ENCODE data around the gene ARHGEF12. TPM values are rescaled to one million over a fixed set of nuclear protein-coding genes. Genes with fewer than 3 reads are reported as not detected.

ARHGEF12 gene
- 10 to 100 TPM; 13.7 to 13.8 TPM for total RNA-seq

GRCh38 chr11:120335908-120336640, at the start of gene ARHGEF12:
Gene ARHGEF12, plus strand, starts transcription at chr11:120336413. Its CDS starts 831 bp downstream, at chr11:120337244.
- Mint-ChIP-seq H3K4me3 (peak within 1 kb of the TSS; percentile 92), H3K27me3 (peaks cover 62% of the 10 kb centered on the region), H3K36me3 (peaks cover 3% of the 10 kb centered on the region), H3K27ac (no peak within 1 kb of the TSS), H3K9me3 (no peaks in the 10 kb centered on the region), H3K4me1 (peaks cover 26% of the 10 kb centered on the region)
- DNase-seq: peak; percentile 84

DNA sequence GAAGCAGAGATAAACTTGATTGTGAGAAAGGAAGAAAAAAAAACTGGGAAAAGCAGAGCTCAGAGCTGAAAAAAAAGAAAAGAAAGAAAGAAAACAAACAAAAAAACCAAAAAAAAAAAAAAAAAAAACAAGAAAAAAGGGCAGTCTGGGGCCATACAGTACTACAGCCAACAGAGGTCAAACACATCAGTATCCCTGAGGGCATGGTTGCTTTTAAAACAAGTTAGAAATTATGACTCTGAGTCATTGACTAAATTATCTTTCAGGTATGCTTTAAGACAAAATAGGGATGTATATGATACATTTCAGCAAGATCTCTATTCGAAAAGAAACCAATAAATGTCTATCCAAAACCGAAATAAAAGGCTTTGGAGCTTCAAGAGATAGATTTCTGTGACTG, 48.2 kb upstream of the ARHGEF12 start:
- H3K4me1 Mint-ChIP-seq: no peaks in the 10 kb centered on the region
- no peak for DNase-seq
- H3K27me3 Mint-ChIP-seq: peaks cover 29% of the 10 kb centered on the region
- no peaks in the 10 kb centered on the region for H3K9me3 Mint-ChIP-seq
- H3K4me3 Mint-ChIP-seq: no peak overlapping the region
- H3K27ac Mint-ChIP-seq: no peak overlapping the region
- H3K36me3 Mint-ChIP-seq: no peaks in the 10 kb centered on the region

DNA sequence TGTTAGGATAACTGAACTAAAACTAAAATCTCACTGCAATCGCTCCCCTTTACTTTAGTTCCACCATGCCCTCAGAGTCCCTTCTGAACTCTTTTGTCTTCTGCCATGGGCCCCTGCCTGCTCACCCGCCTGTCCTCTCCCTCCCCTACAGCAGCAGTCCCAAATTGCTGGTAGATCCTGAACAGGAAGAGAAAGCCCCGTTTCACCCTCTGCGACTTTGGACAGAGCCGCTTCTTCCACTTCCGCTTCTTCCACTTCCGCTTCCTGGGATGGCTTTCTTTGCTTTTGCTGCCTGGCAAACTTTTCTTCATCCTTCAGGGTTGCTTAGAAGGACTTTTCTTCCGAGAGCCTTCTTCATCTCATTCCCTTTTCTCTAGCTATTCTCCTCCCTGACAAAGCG, 46.8 kb upstream of the ARHGEF12 start:
- H3K27me3 Mint-ChIP-seq: peaks cover 35% of the 10 kb centered on the region

DNA sequence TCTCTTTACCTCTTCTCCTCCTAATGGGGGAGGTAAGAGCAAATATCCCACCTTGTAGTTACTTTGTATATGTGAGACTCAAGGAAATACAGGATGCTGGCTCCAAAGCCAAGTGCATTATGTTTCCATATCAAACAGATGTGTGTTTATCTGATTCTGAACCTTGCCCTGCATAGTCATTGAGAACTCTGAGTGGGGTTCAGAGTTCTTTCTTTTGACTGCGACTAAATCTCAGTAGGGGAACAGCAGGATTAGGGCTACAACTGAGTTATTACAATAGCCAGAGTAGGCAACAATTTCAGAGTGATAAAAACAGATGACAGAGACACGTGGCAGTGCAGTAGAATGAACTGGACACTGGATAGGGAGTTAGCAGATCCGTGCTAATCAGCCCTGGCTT, 45.3 kb upstream of the ARHGEF12 start:
- DNase-seq: no peak
- peaks cover 47% of the 10 kb centered on the region for H3K27me3 Mint-ChIP-seq
- no peak overlapping the region for H3K4me3 Mint-ChIP-seq
- no peaks in the 10 kb centered on the region for H3K4me1 Mint-ChIP-seq
- no peaks in the 10 kb centered on the region for H3K36me3 Mint-ChIP-seq
- H3K27ac Mint-ChIP-seq: no peak overlapping the region
- no peaks in the 10 kb centered on the region for H3K9me3 Mint-ChIP-seq

More for the DNA sequence above, 46.8 kb upstream of the ARHGEF12 start:
- H3K27ac Mint-ChIP-seq: no peak overlapping the region
- H3K4me3 Mint-ChIP-seq: no peak overlapping the region
- H3K9me3 Mint-ChIP-seq: no peaks in the 10 kb centered on the region
- no peaks in the 10 kb centered on the region for H3K36me3 Mint-ChIP-seq
- H3K4me1 Mint-ChIP-seq: no peaks in the 10 kb centered on the region
- DNase-seq: no peak

DNA sequence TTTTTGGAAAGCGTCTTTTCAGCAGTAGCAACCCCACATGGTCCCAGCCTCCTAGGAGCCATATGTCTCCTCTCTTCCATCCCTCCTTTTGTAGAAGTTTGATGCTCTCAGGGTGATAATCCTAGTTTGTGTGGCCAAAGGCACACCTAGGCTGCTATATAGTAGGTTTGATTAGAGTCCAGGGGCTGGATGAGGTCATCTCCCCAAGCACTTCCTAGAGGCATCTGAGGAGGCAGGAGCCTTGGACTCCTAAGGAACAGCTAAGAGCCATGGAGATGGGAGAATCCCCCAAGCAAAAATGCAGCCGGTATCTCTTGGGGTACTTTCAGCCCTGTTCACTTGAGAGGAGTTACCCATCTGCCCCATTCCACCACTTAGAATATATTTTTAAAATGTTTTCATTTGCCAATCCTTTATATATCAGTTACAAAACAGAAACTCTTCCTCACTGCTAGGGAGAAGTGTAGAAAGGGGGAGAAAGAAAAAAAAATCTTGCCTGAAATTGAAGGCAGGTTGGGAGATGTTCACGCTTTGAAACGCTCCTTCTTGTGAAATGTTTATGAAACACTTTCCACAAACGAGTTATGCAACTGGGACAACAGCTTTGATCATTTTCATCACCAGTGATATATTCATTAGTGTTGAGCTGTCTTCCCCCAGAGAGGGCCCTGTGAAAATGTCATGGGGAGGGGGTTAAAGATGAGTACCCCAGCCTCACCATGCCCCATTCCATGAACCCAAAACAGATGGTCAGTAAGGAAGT, 43.0 kb upstream of the ARHGEF12 start:
- Mint-ChIP-seq H3K9me3 (no peaks in the 10 kb centered on the region), H3K4me3 (no peak overlapping the region)

DNA sequence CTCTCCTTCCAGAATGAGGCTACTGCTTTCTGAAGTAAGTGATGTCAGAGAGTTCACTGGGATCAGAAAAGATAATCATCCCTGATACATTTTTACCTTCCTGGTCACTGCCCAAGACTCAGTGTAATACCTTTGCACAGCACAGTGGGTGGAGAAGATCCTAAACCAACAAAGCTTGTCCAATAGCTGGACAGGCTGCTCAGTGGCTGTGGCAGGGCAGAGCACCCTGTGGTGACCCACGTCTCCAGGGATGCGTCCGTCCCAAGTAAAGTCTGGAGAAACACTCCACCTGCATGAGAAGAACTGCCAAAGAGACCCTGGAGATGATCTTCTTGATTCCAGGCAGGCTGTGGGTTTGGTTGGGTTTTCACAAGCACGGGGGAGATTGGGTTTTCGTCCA, 42.1 kb upstream of the ARHGEF12 start:
- H3K27me3 Mint-ChIP-seq: peaks cover 57% of the 10 kb centered on the region
- no peak for DNase-seq

More for the DNA sequence above, 43.0 kb upstream of the ARHGEF12 start:
- DNase-seq: no peak
- Mint-ChIP-seq H3K4me1 (no peaks in the 10 kb centered on the region), H3K36me3 (no peaks in the 10 kb centered on the region), H3K27me3 (peaks cover 56% of the 10 kb centered on the region), H3K27ac (no peak overlapping the region)

DNA sequence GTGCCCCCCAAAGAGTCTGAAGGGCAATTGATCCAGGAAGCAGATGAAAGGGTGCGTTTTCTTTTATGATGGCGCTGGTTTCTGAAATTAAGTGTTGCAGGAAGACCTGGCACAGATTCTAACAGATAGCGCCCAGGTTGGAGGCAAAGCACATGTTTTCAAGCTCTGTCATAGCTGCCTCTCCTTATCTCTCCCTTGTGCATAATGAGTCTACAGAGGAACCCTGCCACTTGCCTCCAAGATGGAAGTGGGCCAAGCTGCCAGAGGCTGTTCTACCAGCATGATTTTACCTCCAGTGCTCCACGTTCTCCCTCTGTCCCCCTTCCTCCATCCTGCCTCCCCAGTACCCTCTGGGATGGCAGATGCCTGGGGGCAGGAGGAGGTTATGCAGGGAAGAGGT, 41.1 kb upstream of the ARHGEF12 start:
- Mint-ChIP-seq H3K27ac (no peak overlapping the region), H3K4me3 (no peak overlapping the region), H3K9me3 (no peaks in the 10 kb centered on the region), H3K27me3 (peaks cover 52% of the 10 kb centered on the region), H3K36me3 (no peaks in the 10 kb centered on the region), H3K4me1 (no peaks in the 10 kb centered on the region)
- DNase-seq: no peak

More for the DNA sequence above, 42.1 kb upstream of the ARHGEF12 start:
- Mint-ChIP-seq H3K4me3 (no peak overlapping the region), H3K27ac (no peak overlapping the region), H3K36me3 (no peaks in the 10 kb centered on the region), H3K9me3 (no peaks in the 10 kb centered on the region), H3K4me1 (no peaks in the 10 kb centered on the region)

GRCh38 chr11:120296554-120296953, 39.7 kb upstream of the ARHGEF12 start:
- no peak for DNase-seq
- H3K27me3 Mint-ChIP-seq: peaks cover 43% of the 10 kb centered on the region
- no peaks in the 10 kb centered on the region for H3K4me1 Mint-ChIP-seq
- H3K9me3 Mint-ChIP-seq: no peaks in the 10 kb centered on the region
- no peak overlapping the region for H3K27ac Mint-ChIP-seq
- no peaks in the 10 kb centered on the region for H3K36me3 Mint-ChIP-seq
- H3K4me3 Mint-ChIP-seq: no peak overlapping the region

DNA sequence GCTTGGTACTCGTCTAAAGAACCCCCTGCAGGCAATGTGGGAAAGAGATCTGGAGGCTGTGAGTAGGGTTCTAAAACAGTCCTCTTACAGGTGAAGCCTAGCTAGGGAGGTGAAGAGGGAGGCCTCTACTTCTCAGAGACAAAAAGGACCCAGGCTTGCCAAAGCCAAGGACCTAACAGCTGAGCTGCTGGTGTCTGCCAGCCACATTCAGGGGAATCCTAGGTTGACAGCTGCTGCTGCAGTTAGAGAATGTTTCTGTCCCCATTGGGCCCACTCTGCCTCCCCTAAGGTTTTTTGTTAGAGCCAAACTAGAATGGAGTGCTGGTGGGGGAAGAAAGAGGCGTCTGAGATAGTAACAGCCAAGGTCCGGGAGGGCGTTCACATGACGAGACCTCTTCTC, 37.8 kb upstream of the ARHGEF12 start:
- Mint-ChIP-seq H3K27me3 (peaks cover 42% of the 10 kb centered on the region), H3K9me3 (no peaks in the 10 kb centered on the region)

DNA sequence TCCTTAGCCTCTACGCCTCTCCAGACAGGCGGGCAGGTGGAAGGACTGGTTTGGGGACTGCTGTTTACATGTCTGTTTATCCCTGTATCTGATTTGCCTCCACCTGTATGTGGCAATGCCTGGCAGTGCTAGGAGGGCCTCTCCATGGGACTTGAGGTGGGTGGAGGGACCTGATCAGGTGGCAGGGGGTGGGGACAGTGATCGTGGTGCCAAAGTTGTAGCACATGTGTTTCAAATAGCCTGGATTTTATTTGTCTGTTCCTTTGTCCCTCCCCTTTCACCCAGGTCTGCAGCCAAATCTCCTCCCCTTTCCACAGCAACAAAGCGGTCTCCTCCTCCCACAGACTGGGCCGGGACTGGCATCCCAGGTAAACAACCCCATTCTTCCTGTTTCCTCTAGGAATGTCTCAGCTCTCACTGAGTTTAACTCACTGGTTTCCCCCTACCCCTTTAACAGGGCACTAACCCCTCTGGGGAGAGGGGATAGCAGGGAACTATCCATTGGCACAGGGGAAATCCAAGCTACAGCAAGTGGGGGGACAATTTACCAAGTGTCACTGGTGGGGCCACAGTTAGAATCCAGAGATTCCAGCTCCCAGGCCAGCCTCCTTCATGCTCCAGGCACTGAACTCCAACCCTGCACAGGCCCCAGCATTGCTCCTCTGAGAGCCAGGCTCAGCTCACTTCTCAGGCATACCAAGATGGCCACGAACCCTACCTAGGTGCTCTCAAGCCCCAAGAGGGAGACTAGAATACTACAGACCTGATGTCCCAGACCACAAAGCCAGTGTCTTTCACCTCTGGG, 34.0 kb upstream of the ARHGEF12 start:
- Mint-ChIP-seq H3K27ac (no peak overlapping the region), H3K4me3 (no peak overlapping the region), H3K4me1 (no peaks in the 10 kb centered on the region), H3K36me3 (no peaks in the 10 kb centered on the region), H3K9me3 (no peaks in the 10 kb centered on the region), H3K27me3 (peaks cover 24% of the 10 kb centered on the region)
- DNase-seq: no peak

More for the DNA sequence above, 37.8 kb upstream of the ARHGEF12 start:
- Mint-ChIP-seq H3K4me3 (no peak overlapping the region), H3K36me3 (no peaks in the 10 kb centered on the region), H3K4me1 (no peaks in the 10 kb centered on the region), H3K27ac (no peak overlapping the region)
- DNase-seq: no peak

DNA sequence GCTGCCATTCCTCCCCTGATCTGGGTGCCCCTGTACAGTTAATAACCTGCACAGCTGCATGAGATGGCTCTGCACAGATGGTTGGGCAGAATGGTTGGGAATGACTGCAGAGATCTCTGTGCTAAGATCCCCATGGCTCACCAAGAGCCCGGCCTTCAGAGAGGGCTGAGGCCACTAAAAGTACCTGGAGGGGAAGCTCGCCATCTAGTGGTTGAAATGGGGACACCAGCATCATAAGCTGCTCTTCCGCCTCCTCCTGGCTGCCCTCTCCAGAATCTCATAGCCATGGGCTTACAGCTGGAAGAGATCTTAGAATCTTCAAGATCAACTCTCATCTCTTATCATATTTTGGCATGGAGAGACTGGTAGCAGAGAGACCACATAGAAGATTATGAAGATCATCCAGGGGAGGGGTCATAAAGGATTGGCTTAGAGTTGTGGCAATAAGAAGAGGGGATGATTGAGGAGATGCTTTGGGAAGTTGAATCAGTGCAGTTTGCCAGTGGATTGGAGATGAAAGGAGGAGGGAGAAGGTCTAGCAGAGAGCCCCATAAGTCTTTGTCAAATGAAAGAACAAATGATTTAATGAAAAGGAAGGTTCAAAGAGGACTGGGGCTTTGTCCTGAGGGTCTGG, 33.1 kb upstream of the ARHGEF12 start:
- no peaks in the 10 kb centered on the region for H3K4me1 Mint-ChIP-seq

DNA sequence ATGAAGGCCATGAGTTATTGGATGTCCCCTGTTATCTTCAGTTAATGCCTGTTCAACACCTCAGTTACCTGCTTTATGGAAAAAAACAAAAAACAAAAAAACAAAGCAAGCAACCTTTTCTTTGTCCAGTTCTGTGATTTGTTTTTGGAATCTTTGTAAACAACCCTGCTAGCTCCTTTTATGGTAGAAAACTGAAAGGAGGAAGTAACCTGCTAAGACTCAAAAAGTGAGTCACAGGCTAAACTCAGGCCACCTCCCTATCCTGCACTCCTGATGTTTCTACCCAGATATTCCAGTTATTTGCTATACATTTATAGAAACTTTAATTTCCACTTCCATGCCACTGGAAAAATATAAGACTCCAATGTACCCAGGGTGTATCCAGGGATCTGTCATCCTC, 31.7 kb upstream of the ARHGEF12 start:
- peaks cover 19% of the 10 kb centered on the region for H3K27me3 Mint-ChIP-seq
- H3K4me3 Mint-ChIP-seq: no peak overlapping the region
- no peaks in the 10 kb centered on the region for H3K4me1 Mint-ChIP-seq
- H3K9me3 Mint-ChIP-seq: no peaks in the 10 kb centered on the region
- no peak overlapping the region for H3K27ac Mint-ChIP-seq
- no peaks in the 10 kb centered on the region for H3K36me3 Mint-ChIP-seq
- no peak for DNase-seq

More for the DNA sequence above, 33.1 kb upstream of the ARHGEF12 start:
- Mint-ChIP-seq H3K9me3 (no peaks in the 10 kb centered on the region), H3K4me3 (no peak overlapping the region), H3K36me3 (no peaks in the 10 kb centered on the region), H3K27ac (no peak overlapping the region), H3K27me3 (peaks cover 21% of the 10 kb centered on the region)
- peak; percentile 59 for DNase-seq

- DNase-seq: no peak
- peaks cover 16% of the 10 kb centered on the region for H3K27me3 Mint-ChIP-seq
- H3K9me3 Mint-ChIP-seq: no peaks in the 10 kb centered on the region
Measured at GRCh38 chr11:120305286-120305685, 30.9 kb upstream of the ARHGEF12 start.

GRCh38 chr11:120306519-120307242, 29.5 kb upstream of the ARHGEF12 start:
- Mint-ChIP-seq H3K27ac (no peak overlapping the region), H3K27me3 (peaks cover 16% of the 10 kb centered on the region), H3K4me3 (no peak overlapping the region), H3K4me1 (no peaks in the 10 kb centered on the region), H3K9me3 (no peaks in the 10 kb centered on the region), H3K36me3 (no peaks in the 10 kb centered on the region)
- DNase-seq: no peak

More at GRCh38 chr11:120305286-120305685, 30.9 kb upstream of the ARHGEF12 start:
- no peak overlapping the region for H3K27ac Mint-ChIP-seq
- no peak overlapping the region for H3K4me3 Mint-ChIP-seq
- no peaks in the 10 kb centered on the region for H3K4me1 Mint-ChIP-seq
- no peaks in the 10 kb centered on the region for H3K36me3 Mint-ChIP-seq
